ENCODE data around the gene OARD1.

The OARD1 gene

DNA sequence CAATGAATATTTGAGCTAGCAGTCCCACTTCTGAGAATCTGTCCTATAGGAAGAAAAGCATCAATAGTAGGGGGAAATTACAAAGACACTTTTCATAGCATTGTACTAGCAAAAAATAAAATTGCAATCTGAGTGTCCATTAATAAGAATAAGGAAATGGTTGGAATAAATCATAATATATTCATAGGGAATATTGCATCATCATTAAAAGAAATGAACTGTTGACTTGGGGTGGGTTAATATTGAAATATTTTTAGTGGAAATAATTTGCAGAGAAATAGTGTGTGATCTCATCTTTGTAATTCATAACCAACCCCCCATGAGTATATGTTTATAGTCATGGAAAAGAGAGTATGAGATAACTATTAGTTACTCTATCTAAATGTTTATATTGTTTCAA is 13.0 kb upstream of the OARD1 start:
- no peak for TF ChIP-seq POLR2A (IDR thresholded peaks at IDR 0.05; ENCODE audit: low read length)
- TF ChIP-seq GATA1 (IDR thresholded peaks at IDR 0.05; ENCODE audit: low read depth, low read length): no peak

DNA sequence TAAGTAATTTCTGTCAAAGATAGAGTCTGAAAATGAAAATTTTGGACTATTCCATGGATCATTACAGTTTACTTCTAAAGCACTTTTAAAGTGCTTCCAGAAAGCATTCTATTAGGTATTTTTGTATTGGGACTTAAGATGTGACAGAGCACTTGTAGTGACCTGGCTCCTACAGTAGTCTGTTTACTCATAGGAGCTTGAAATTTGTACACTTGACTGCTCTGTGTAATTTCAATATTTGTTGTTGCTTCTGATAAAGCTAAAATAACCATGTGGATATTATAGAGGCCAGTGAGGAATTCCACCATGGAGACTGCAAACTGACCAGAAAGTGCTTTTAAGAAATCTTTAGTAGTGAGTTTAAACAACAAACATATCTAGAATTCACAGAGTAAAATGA is 10.9 kb upstream of the OARD1 start:
- no peak for TF ChIP-seq GATA1 (IDR thresholded peaks at IDR 0.05; ENCODE audit: low read depth, low read length)
- no peak for TF ChIP-seq POLR2A (IDR thresholded peaks at IDR 0.05; ENCODE audit: low read length)
- no peak for DNase-seq

More for the DNA sequence above, 13.0 kb upstream of the OARD1 start:
- DNase-seq: no peak

DNA sequence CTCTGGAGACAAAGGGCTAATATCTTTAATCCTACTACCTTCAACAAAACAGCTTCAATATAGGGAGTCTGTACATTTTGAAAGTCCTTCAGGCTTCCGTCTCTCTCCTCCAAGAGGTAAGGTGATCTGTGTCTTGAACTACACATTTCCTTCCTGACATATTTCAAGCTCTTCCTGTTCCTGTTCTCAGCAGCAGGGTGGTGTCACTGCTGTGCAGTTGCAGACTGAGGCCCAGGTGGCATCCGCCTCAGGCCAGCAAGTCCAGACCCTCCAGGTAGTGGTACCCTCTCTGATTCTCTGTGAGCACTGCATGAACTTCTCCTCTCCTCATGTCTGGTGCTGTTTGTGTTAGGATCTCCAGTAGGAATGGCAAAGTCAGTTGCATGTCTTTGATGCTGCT is 8.5 kb upstream of the OARD1 start:
- DNase-seq: no peak
- TF ChIP-seq GATA1 (IDR thresholded peaks at IDR 0.05; ENCODE audit: low read depth, low read length) (no peak), POLR2A (IDR thresholded peaks at IDR 0.05; ENCODE audit: low read length) (no peak)

DNA sequence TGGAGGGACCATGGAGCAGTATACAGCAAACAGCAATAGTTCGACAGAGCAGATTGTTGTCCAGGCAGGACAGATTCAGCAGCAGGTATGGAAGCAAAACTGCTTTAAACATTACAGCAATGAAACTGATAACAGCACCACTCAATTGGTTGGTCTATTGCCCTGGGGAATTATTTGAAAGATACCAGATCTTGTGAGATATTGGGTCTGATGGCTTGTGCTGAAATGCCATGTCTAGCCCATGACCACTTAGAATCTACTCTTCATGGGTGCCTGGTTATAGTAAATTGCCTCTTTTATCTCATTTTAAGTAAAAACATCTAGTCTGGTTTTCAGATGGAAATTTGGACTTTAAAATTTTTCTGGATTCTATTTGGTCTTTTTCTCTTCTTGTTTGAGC is 6.9 kb upstream of the OARD1 start:
- TF ChIP-seq POLR2A (IDR thresholded peaks at IDR 0.05; ENCODE audit: low read length) (no peak), GATA1 (IDR thresholded peaks at IDR 0.05; ENCODE audit: low read depth, low read length) (no peak)
- DNase-seq: no peak

DNA sequence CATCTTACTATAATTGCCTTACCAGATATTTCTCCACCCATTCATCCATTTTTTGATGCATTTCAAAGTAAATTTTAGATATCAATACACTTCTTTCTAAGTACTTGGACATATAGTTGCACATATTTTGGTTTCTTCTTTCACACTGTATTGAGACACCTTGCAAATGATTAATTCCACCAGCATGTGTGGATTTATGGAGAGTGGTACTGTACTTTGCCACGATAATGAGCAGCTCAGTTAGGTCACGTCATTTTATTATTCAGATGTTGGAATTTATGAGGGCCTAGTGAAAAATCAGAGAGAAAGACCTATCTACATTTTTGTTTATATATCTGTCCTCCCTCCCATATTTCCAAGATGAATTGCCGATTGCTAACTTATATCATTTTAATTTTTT is 5.9 kb upstream of the OARD1 start:
- no peak for DNase-seq
- no peak for TF ChIP-seq POLR2A (IDR thresholded peaks at IDR 0.05; ENCODE audit: low read length)
- no peak for TF ChIP-seq GATA1 (IDR thresholded peaks at IDR 0.05; ENCODE audit: low read depth, low read length)

DNA sequence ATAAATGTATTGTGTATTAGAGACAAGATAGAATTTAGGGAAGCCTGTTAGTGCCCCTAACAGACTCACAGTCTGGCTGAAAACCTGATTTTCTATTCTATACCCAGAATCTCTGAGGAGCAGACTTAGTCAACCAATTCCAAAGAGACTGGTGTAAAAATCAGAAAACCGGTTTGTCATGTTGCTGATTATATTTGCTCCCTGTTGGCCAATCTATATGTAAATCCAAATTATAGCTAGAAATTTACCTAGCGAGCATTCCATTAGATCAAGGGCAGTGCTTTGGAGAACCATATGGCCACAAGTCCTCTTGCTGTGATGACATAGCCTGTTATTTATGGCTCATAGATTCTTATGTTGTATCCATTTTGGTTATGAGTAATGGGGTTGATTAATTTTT is 5.4 kb upstream of the OARD1 start:
- TF ChIP-seq POLR2A (IDR thresholded peaks at IDR 0.05; ENCODE audit: low read length) (no peak), GATA1 (IDR thresholded peaks at IDR 0.05; ENCODE audit: low read depth, low read length) (no peak)

DNA sequence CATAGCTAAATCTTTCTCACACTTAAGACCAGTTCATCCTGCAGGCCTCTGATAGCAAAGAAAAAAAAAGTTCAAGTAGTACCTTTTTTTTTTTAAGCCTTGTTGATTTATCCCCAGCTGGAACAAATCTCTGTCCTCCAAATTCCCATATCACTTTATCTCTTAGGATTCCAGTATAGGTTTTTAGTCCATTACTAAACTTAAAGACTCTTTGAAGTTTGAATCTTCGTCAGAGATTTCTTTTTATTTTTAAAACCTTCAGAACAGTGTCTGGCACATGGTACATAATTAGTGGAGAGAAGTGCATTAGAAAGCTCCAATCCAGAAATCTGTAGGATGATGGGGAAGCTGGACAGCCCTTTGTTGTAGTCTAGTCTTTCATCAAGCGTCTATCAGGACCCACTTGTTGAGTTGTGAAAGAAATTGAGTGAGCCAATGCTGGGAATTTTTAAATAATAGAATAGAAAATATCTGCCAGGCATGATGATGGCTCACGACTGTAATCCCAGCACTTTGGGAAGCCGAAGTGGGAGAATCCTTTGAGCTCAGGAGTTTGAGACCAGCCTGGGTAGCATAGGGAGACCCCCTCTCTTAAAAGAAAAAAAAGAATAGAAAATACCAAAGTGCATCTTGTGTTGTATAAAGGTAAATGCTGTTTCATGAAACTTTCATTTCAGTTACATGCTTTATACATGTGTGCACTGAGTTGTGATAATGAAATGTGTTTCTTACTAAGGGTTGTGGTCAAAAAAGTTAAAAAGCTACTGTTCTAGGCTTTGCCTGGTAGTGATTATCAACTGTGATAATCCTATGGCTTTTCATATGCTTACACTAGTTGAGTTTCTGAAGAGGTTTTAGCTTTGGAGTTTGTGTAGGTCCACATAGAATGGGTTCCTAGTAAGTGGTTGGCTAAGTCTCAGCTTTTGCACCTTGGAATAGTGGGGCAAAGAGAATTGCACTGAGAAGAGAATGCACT is 3.8 kb upstream of the OARD1 start:
- DNase-seq: peak in 1 of 2 experiments; percentile 12

More for the DNA sequence above, 5.4 kb upstream of the OARD1 start:
- no peak for DNase-seq

DNA sequence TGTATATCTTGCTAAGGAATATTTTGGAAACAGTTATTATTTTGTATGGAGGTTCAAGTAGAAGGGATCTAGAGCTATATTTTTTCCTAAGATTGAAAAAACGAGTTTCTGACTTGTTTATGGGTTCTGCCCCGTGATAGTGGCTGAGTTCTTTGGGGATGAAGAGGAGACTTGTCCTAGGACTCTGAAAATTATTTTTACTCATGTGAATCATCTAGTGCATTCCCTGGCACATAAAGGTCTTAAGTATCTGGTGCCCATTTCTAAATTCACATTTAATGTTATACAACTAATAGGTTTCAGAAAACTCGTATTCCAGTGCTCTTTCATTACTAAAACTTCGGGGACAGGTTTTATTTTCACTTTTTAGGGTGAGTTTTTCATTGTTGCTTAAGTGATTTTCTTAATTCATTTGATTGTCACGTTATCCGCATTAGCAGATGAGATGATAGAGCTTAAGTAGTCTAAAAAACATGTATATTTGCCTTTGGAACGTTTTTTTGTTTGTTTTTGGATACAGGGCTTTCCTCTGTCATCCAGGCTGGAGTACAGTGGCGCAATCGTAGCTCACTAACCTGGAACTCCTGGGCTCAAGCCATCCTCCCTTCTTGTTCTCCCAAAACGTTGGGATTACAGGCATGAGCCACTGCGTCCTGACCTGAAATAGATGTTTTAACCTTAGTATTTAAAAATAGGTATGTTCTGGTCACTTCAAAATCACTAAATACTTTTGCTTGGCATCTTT is 2.7 kb upstream of the OARD1 start:
- no peak for DNase-seq
- TF ChIP-seq GATA1 (IDR thresholded peaks at IDR 0.05; ENCODE audit: low read depth, low read length) (no peak), POLR2A (IDR thresholded peaks at IDR 0.05; ENCODE audit: low read length) (no peak)

More for the DNA sequence above, 3.8 kb upstream of the OARD1 start:
- no peak for TF ChIP-seq POLR2A (IDR thresholded peaks at IDR 0.05; ENCODE audit: low read length)
- no peak for TF ChIP-seq GATA1 (IDR thresholded peaks at IDR 0.05; ENCODE audit: low read depth, low read length)

DNA sequence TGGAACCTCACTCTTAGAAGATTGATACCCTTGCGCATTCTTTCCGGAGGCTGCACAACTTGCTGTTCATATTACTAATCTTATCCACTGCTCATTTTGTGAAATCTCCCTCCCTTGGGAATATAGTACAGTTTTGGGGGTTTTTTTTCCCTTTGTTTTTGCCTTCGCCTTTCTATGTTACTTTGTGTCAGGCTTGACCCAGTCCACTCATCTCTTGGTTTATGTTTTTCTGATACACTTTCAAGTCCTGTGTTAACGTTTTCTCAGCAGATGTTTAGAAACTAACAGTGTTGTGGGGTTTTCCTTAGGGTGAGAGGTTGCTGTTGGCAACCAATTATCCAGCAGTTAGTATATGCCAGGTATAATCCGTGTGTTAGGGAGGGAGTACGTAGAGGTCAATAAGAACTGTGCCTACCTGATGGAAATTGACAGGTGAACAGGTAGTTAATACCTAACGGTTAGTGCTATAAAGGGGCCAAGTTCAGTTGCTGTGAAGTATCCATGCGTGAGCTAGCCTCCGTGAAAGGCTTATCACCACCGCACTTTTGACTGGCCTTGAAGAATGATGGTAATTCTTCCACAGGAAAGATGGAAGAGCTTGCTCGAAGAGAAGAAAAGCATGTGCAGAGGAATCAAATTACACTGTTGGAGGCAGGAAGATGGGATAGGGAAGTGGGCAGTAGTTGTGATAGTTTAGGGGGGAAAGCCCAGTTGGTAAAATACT is 2.0 kb upstream of the OARD1 start:
- peak; percentile 51 to 61 for DNase-seq
- TF ChIP-seq GATA1 (IDR thresholded peaks at IDR 0.05; ENCODE audit: low read depth, low read length) (no peak), POLR2A (IDR thresholded peaks at IDR 0.05; ENCODE audit: low read length) (no peak)

DNA sequence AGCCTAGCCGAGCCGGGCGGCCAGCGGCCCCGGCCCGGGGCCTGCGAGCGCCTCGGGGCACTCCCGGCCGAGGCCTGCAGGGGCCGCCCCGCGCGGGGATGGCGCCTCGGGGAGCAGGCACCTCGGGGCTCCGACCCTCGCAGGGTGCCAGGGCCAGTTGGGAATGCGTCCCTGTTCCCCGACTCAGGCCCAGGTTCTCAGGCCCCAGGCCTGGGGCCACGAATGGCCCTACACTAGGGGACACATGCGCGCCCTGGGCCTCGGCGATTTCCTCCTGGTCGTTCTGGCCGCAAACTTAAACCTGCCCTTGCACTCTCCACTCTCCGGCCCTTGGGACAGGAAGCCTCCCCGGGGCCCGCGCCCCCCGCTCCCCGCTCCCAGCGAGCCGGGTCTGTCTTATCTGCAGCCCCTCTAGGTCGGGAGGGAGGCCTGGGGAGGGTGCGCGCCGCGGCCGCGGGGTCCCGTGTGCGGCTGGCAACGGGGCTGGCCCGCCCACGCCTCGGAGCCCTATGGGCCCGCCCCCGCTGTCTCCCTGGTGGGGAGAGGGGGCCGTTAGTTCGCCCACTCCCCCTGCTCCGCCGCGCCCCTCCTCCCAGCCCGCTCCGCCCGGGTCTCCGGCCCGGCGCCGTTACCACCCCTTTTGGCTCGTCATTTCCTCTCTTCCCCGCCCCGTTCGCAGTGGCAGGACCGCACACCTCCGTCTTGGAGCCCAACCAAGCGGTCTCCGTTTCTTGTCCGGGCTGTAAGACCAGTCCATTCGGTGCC is 1.2 kb upstream of the OARD1 start:
- DNase-seq: peak; percentile 90 to 91
- peak; percentile 88 for TF ChIP-seq POLR2A (IDR thresholded peaks at IDR 0.05; ENCODE audit: low read length)
- no peak for TF ChIP-seq GATA1 (IDR thresholded peaks at IDR 0.05; ENCODE audit: low read depth, low read length)

DNA sequence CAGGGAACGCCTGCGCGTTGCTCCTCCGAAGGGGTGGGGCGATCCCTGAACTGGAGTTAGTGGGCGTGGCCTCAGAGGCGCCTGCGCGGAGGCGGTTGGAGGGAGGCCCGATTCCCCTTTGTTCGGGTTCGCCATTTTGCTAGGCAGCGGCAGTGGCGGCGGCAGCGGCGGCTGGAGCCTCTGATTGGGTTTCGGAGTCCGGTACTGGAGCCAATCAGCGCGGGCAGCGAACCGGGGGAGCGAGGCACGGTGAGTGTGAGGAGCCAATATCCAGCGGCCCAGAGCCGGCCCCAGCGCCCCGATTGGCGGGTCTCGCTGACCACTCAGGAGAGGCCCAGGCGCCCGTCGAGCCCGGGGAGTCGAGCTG is 663 bp upstream of the OARD1 start, which contains the start of gene NFYA:
Gene NFYA (plus strand): TSS at position 139 of the 367 bp plus-strand sequence. CDS start 6,116 bp downstream, outside the sequence.
- peak; percentile 100 for DNase-seq
- TF ChIP-seq GATA1 (IDR thresholded peaks at IDR 0.05; ENCODE audit: low read depth, low read length) (no peak), POLR2A (IDR thresholded peaks at IDR 0.05; ENCODE audit: low read length) (no peak)

DNA sequence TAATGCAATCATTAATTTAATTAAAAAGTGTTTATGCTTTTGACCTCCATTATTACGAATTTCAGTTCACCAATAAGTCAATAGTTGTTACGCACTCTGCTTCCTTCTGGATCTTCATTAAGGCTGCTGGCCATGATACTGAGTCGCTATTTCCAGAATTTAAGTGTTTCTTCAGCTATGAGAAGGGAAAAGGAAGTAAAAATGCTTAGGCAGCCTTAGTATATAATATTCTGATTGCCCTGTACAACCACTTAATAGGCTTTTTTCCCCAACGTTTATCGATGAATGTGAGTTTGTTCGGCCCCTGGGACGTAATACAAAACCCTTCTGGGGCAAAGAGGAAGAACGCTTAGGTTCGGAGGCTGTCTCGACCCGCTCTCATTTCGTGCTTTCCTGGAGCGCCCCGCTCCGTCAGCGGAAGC is 644 bp downstream of the OARD1 start:
- DNase-seq: no peak
- TF ChIP-seq GATA1 (IDR thresholded peaks at IDR 0.05; ENCODE audit: low read depth, low read length) (no peak), POLR2A (IDR thresholded peaks at IDR 0.05; ENCODE audit: low read length) (no peak)

DNA sequence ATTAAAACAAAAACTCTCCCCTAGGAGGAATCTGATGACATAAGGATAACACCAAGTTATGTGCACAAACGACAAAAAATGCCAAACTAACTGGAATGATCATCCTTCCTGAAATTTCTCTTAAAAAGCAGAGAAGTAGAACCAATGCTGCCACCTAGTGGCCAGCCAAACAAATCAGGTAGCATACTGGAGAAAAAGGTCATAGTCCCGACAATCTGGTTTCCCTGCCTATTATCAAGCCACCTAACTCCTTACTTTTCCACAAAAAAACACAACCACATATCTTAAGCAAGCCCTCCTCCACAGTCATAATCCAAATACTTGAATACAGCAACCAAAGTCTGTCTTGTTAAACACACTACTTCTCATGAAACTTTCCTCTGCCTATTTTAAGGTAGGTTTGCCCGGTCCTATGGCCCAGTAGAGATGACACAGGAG is 5.3 kb downstream of the OARD1 start:
- DNase-seq: peak; percentile 85 to 92
- TF ChIP-seq POLR2A (IDR thresholded peaks at IDR 0.05; ENCODE audit: low read length) (no peak), GATA1 (IDR thresholded peaks at IDR 0.05; ENCODE audit: low read depth, low read length) (no peak)

Data from erythroblast (primary cell).